Measurements from ENCODE around the gene TMEM131.

The TMEM131 gene

GRCh38 chr2:98020992-98021713 is 25.4 kb upstream of the TMEM131 start:
- TF ChIP-seq, protein P1, sequence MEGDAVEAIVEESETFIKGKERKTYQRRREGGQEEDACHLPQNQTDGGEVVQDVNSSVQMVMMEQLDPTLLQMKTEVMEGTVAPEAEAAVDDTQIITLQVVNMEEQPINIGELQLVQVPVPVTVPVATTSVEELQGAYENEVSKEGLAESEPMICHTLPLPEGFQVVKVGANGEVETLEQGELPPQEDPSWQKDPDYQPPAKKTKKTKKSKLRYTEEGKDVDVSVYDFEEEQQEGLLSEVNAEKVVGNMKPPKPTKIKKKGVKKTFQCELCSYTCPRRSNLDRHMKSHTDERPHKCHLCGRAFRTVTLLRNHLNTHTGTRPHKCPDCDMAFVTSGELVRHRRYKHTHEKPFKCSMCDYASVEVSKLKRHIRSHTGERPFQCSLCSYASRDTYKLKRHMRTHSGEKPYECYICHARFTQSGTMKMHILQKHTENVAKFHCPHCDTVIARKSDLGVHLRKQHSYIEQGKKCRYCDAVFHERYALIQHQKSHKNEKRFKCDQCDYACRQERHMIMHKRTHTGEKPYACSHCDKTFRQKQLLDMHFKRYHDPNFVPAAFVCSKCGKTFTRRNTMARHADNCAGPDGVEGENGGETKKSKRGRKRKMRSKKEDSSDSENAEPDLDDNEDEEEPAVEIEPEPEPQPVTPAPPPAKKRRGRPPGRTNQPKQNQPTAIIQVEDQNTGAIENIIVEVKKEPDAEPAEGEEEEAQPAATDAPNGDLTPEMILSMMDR (conservative IDR thresholded peaks at IDR 0.05; ENCODE audit: low read depth) = no peak
- POLR2A ChIA-PET (ENCODE audit: low non-redundant PET) = no interaction called here
- CTCF ChIA-PET = no interaction called here
- no peak for DNase-seq (ENCODE audit: low spot score)
- no peak overlapping the region for H3K27ac ChIP-seq

- TF ChIP-seq, protein P1 (conservative IDR thresholded peaks at IDR 0.05; ENCODE audit: low read depth) = no peak
- POLR2A ChIA-PET (ENCODE audit: low non-redundant PET) = no interaction called here
- H3K27ac ChIP-seq = no peak overlapping the region
- CTCF ChIA-PET = no interaction called here
- DNase-seq (ENCODE audit: low spot score) = no peak
Measured at GRCh38 chr2:98020516-98020915, 24.8 kb upstream of the TMEM131 start.

DNA sequence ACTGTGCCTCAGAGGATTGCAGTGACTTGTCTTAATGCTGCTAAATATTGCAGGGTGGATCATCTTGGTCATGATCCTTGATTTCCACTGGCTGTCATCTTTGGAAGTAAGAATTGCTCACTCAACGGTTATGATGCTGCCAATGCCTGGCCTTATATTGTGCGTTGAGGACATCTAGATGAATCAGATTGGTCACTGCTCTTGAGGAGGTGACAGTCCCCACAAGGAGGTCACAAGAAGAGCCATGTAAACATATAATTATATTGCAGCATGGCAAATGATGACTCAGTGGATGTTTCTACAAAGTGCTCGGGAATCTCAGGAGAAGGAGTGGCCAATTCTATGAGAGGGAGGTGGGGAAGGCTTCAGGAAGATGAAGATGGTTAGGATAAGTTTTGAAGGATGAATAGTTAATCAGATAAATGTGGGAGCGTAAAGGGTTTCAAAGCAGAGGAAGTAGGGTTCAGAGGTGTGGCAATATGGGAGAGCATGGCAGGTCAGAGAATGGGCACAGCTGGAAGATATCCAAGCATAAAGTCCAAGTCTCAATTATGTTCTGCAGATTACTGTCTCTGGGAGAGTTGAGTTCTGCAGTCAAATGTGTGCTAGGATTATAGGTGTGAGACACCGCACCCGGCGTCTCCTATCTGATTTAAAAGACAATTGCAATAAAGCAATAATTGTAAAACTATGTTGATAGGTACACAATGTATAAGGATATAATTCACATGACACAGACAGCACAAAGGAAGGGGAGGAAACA is 21.3 kb upstream of the TMEM131 start:
- ChIA-PET POLR2A (ENCODE audit: low non-redundant PET) (no interaction called here), CTCF (interaction anchor here (0.7 kb wide), 1 partner anchor 280 kb away, joined by 3 read pairs; no protein-coding TSS in a partner anchor)
- DNase-seq (ENCODE audit: low spot score) = no peak
- no peak overlapping the region for H3K27ac ChIP-seq
- TF ChIP-seq, protein P1 (conservative IDR thresholded peaks at IDR 0.05; ENCODE audit: low read depth) = no peak

GRCh38 chr2:98015671-98016070 is 19.9 kb upstream of the TMEM131 start:
- ChIA-PET CTCF (no interaction called here), POLR2A (ENCODE audit: low non-redundant PET) (no interaction called here)
- H3K27ac ChIP-seq = no peak overlapping the region
- DNase-seq (ENCODE audit: low spot score) = no peak
- TF ChIP-seq, protein P1 (conservative IDR thresholded peaks at IDR 0.05; ENCODE audit: low read depth) = no peak

DNA sequence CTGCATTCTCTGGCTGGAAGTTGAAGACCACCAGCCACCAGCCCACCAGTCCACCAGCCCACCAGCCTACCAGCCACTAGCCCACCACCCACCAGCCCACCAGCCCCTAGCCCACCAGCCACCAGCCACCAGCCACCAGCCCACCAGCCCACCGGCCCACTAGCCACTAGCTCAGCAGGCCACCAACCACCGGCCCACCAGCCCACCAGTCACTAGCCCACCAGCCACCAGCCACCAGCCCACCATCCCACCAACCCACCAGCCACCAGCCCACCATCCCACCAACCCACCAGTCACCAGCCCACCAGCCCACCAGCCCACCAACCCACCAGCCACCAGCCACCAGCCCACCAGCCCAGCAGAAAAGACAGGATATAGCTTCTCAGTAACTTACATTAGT is 18.6 kb upstream of the TMEM131 start:
- ChIA-PET POLR2A (ENCODE audit: low non-redundant PET) (no interaction called here), CTCF (interaction anchor here (0.5 kb wide), 1 partner anchor 15 kb away, joined by 3 read pairs; no protein-coding TSS in a partner anchor)
- no peak for DNase-seq (ENCODE audit: low spot score)
- no peak overlapping the region for H3K27ac ChIP-seq
- TF ChIP-seq, protein P1 (conservative IDR thresholded peaks at IDR 0.05; ENCODE audit: low read depth) = no peak

DNA sequence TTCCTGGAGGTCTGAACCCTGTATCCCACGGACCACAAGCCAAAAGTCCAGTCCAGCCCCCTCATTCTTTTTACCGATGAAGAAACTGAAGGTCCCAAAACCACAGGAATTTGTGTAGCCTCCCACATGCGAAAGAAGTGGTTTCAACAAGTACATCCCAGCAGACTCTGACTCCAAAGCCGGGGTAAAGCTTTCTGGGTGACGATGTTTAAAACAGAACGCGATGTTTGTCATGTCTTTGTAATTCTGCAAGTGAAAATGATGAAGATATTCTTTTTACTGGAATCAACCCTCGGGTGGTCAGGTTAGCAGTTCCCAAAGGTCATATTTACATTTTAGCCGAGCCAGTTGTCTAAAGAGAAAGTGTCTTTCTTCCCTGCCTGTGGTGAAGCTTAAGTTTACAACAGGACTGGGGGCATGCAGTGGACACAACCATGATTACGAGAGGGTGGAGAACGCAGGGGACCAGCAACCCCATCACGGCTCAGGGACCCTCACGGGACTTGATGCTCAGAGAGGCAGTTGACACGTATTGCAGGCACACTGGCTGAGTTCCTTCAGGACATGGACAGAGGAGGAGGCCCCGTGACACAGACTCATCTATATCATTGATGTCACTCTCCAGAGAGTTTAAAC is 17.8 kb upstream of the TMEM131 start:
- ChIA-PET POLR2A (ENCODE audit: low non-redundant PET) (no interaction called here), CTCF (no interaction called here)
- TF ChIP-seq, protein P1 (conservative IDR thresholded peaks at IDR 0.05; ENCODE audit: low read depth) = no peak
- no peak for DNase-seq (ENCODE audit: low spot score)
- no peak overlapping the region for H3K27ac ChIP-seq

All from RWPE1 (cell line).